Cerebellar cortex (tissue), 1 donor: ENCODE data around the gene SRRM5.

ENCODE experiments used
- DNase-seq: peaks from one replicate; pipeline ENCODE4 v3.0.0-alpha.2; 2015; ENCODE audit warnings: low spot score

Gene SRRM5

DNA sequence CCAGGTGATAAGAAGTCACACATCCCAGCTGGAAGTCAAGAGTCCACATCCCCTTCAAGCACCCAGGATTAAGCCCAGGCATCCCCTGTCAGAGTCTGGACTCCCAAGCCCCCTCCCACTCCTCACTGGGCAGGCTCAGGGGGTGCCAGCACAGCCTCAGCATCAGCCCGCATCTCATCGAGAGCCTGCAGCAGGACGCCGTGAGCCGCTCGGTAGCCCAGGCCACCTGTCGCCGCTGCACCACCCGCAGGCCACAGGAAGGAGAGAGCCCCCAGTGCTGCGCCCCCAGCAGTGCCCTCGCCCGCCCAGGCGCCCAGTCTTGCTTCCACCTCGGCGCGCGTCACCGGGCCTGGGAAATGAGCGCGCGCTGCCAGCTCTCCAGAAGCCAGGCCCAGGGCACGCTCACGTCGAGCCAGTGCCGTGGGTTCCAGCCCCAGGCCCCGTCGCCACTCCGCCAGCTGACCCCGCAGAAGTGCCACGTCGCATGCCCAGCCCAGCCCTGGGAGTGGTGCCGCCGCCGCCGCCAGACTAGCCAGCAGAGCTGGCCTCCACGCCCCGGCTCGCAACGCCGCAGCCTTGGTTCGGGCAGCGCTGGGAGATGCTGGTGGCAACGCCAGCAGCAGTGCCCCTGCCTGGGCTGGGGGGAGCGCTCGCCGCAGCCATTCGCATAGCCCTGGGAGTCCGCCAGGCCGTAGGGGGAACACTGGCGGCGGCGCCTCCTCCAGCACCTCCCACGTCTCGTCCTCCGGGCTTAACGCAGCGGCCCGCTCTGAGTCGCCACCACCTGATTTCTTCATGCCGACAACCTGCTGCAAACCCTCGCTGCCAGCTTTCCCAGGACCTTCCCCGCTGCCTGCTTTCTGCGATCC lies 19.8 kb upstream of the SRRM5 start:
- no peak for DNase-seq

DNA sequence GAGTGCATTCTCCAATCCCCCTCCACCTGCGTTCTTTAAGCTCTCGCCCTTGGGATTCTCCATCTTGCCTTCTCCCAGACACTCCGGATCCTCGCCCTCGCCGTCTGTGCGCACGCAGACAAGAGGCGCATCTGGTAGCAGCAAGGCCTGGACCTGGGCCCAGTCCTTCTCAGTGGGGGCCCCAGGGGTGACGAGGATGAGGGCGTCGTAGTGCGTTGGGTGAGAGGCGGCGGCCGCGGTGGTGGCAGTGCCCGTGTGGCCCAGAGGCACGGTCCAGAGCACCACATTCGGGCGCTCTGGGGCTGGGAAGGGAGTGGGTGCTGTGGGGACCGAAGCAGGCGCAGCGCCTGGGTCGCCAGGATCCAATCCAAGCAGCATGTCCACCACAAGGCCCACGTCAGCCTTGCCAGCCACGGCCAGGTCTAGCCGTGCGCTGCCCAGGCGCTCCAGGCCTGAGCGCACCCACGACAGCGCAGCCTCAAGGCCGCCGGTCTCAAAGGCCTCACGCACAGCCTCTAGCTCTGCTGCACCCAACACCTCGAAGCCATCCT lies 19.0 kb upstream of the SRRM5 start:
- DNase-seq: no peak

DNA sequence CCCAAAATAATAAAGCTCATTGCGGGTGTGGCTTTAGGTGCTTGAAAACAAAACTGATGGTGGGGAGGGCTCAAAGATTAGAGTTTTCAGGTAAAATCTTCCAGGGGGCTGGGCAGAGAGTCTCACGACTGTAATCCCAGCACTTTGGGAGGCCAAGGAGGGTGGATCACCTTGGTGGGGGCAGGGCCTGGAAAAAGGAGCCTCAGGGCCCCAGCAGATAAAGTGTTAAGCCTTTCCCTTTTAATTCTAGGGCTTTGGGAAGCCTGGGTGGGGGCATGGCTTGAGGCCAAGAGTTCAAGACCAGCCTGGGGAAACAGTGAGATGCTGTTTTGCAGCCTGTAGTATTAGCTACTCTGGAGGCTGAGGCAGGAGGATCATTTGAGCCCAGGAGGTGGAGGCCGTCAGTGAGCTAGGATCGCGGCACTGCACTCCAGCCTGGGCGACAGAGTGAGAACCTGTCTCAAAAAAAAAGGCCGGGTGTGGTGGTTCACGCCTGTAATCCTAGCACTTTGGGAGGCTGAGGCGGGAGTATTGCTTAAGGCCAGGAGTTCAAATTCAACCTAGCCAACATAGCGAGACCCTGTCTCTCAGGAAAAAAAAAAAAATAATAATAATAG lies 17.7 kb upstream of the SRRM5 start:
- DNase-seq: no peak

DNA sequence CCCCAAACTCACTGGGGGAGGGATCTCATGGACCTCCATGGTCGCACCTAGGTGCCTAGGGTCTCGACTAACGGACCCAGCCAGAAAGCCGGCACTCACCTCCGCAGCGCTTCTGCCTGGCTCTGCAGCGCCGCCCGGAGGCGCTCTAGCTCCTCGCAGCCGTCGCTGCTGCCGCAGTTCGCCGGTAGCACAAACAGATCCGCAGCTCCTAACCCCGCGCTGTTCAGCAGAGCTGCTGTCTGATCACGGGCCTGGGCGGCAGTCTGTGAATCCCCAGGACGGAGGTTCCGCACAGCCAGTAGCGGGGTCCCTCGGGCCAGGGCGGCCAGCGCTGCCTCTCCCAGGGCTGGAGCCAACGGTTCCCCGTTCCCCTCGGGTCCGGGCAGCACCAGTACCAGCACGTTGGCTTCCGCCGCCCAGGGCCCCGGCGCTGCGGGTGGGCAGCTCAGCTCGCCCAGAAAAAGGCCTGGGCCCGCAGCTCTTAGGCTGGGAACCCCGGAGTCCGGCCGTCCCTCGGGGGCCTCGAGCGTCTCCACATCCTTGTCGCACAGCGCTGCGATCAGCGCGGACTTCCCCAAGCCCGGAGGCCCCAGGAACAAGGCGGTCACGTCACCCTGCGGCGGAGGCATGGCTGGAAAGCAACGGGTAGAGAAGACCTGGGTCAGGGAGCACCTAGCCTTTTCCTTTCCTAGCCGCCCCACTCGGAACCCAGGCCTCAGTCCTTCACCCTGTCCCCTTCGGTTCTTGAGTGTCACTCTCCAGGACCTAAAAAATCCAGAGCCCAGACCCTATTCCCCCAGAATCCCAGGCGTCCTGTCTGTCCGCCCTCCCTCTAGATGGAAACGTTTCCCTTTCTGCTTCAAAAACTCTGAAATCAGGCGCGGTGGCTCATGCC lies 16.9 kb upstream of the SRRM5 start:
- DNase-seq: peak; percentile 61

DNA sequence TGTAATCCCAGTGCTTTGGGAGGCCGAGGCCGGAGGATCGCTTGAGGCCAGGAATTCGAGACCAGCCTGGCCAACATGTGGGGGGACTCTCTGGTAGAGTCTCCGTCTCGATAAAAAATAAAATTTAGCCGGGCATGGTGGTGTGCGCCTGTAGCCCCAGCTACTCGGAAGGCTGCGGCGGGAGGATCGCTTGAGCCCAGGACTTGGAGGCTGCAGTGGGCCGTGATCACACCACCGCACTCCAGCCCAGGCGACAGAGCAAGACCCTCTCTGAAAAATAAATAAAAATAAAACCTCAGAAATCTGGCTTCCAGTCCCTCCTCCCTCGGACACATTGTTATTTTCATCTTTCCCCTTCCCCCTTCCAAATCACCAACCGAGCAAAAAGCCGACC lies 16.3 kb upstream of the SRRM5 start:
- no peak for DNase-seq

DNA sequence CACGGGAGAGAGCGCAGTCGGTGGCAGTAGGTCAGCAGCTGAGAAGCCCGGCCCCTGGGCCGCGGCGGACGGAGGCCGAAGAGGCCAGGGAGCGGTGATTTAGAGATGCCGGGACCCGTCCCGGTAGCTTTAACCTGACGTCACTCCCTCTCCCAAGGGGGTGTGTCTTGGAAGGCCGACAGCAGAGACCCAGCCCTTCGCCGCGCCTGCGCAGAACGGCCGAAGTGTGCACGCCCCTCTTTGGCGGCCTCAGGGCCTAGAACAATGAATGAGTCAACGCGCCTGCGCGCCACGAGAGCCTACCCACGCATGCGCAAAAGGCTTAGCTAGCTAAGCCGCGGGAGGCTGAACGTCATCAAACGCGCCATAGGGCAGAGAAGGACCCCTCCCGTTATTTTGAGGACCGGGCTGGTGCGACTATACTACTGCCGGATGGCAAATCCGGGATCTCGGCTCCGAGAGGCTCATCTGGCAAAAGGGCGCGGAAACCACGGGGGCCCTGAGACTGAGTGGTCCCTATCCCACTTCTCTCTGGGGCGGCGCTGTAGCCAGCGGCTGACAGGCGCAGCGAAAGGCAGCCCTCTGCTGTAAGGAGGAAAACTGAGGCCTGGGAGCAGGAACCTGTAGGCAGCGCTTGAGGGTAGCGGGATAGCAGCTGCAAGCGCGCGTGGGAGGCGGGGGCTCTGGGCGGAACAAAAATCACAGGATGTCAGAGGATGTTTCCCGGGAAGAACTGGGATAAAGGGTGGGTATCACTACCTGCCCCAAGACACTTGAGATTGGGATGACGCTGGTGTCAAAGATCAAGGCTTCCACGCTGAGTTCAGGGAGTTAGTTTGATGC lies 15.7 kb upstream of the SRRM5 start, which contains the start of the genes IRGQ and ZNF576:
TSS of gene IRGQ (minus strand) at position 136 of the 843 bp plus-strand sequence. CDS start 796 bp downstream, outside the sequence.
TSS of gene ZNF576 (plus strand) at position 597 of the 843 bp plus-strand sequence. CDS start 514 bp downstream, outside the sequence.
- DNase-seq: peak; percentile 99

DNA sequence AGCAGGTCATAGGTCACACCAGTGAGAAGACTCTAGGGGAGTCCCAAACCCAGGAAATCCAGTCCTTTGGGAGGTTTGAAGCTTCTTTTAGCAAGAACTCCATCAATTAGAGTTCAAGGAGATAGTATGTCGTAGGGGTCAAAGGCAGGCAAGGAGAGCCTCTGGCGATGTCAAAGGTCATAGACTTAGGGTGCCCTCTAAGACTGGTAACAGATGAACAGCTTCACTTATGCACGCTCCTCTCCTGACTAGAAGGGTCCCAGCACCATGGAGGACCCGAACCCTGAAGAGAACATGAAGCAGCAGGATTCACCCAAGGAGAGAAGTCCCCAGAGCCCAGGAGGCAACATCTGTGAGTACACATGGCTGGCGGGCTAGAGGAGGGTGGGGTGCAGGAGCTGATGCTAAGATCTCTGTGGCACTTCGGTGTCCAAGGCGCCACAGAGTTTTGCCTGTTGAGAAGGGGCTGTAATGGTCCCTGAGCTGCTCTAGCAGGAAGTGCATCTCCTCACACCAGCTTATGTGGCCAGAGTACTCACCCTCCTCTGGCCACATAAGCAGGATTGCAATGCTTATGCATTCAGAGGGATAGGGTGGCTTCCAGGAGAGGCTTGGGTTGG lies 14.9 kb upstream of the SRRM5 start:
- peak; percentile 24 for DNase-seq

DNA sequence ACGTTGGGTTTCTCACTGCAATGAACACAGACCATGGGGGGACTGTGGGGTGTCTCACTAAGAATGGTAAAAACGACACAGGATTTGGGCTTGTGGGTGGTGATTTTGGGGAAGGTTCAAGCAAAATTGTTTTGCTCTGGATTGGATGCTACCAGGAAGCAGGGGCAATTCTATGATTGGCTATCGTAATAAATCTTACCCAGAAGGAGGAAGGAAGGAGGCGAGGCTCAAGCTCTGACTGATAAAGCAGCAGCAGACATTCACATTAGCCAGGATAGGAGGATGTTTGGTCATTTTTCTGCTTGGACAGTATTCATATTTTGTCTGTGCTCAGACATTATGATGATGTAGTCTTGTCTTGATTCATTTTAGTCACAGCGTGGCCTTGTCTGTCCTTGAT lies 14.0 kb upstream of the SRRM5 start:
- DNase-seq: no peak

DNA sequence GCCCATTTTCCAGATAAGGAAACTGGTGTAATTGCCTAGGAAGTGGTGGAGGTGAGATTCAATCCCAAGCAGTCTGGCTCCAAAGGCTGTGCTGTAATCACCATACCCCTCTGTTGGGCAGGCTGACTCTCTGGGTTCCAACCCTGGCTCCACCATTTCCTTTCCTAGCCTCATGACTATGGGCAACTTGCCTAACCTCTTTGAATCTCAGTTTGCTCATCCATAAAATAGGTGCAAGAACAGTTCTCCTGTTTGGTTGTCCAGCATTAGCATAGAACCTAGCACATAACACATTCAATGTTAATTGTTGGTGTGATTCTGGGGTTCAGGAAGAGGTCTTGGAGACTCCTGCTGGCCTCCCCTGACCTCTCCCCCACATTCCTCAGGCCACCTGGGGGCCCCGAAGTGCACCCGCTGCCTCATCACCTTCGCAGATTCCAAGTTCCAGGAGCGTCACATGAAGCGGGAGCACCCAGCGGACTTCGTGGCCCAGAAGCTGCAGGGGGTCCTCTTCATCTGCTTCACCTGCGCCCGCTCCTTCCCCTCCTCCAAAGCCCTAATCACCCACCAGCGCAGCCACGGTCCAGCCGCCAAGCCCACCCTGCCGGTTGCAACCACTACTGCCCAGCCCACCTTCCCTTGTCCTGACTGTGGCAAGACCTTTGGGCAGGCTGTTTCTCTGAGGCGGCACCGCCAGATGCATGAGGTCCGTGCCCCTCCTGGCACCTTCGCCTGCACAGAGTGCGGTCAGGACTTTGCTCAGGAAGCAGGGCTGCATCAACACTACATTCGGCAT lies 13.2 kb upstream of the SRRM5 start:
- no peak for DNase-seq

DNA sequence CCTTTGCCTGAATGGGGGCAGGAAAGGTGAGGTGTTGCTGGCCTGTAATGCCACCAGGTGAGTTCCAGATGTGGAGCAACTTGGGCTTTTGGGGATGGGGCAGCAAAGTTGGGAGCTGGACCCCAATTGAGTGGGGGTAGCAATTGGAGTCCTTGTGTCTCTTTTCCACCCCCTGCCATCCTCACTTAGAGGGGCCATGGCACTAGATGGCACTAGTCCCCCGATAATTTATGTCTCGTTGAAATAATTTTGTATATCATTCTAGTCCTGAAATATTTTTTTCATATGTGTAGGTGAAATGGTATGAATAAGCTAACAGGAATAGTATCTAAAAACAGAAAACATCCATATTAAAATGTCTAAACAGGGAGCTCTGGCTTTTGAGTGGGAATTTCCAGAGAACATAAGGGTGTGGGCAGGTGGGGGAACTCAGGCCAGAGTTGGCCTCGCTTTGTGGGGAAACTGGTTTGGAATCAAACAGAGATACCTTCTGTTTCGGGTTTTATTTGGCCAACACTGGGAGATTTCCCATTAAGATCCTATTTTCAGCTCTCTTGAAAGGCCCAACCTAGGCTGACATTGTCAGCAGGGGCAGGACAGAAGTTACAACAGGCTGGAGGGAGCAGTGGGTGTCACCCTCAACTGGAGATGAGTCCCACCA lies 12.1 kb upstream of the SRRM5 start:
- DNase-seq: peak; percentile 79

DNA sequence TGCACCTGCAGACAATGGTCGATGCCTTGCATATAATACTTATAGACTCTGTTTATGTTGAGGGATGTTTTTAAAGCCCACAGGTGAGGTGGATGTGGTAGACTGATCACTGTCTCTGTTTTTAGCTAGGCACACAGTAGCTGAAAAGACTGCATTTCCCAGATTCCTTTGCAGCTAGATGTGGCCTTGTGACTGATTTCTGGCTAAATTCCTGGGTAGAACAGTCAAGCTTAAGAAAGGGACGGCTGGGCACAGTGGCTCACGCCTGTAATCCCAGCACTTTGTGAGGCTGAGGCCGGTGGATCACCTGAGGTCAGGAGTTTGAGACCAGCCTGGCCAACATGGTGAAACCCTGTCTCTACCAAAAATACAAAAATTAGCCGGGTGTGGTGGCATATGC lies 11.6 kb upstream of the SRRM5 start:
- peak; percentile 82 for DNase-seq

DNA sequence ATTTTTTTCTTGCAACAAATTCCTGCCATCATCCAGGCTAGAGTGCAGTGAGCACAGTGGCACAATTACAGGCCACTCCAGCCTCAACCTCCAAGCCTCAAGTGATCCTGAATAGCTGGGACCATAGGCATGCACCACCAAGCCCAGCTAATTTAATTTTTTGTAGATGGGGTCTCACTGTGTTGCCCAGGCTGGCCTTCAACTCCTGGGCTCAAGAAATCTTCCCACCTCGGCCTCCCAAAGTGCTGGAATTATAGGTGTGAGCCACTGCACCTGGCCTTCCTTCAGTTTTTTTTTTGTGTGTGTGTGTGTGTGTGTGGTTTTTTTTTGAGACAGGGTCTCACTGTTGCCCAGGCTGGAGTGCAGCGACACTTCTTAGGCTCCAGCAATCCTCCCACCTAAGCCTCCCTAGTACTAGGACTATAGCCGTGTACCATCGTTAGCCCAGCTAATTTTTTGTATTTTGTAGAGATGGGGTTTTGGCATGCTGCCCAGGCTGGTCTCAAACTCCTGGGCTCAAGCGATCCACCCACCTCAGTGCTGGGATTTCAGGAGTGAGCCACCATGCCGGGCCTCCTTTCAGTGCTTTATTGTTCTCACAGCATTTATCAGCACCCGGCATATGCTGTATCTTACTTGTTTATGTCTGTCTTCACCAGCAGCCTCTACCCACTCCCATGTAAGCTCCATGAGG lies 5.9 kb upstream of the SRRM5 start:
- DNase-seq: no peak

DNA sequence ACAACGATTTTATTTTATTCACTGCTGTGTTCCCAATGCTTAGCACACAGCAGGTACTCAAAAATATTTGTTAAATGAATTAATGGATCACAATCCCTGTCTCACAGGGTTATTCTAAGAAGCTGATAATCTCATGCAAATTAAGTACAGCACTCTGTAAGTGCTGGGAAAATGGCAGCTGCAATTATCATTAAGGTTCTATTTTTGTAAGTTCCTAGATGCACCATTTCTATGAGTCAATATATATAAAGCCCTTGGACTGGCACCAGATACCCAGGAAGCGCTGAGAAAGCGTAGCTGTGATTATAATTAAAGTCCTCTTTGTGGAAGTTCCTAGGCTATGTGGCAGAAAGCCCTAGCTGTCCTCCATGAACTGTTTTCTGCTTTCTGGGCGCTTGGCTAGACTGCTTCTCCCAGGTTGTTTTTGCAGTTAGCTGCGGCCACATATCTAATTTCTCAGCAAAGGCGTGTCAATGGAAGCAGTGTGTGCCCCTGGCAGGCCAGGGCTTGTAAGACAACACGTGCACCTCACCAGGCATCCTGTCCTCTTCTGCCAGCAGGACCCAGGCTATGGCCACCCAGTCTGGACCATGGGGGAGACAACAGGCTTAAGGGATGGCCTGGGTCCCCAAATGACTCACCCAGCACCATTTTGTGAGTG lies 5.2 kb upstream of the SRRM5 start:
- no peak for DNase-seq

DNA sequence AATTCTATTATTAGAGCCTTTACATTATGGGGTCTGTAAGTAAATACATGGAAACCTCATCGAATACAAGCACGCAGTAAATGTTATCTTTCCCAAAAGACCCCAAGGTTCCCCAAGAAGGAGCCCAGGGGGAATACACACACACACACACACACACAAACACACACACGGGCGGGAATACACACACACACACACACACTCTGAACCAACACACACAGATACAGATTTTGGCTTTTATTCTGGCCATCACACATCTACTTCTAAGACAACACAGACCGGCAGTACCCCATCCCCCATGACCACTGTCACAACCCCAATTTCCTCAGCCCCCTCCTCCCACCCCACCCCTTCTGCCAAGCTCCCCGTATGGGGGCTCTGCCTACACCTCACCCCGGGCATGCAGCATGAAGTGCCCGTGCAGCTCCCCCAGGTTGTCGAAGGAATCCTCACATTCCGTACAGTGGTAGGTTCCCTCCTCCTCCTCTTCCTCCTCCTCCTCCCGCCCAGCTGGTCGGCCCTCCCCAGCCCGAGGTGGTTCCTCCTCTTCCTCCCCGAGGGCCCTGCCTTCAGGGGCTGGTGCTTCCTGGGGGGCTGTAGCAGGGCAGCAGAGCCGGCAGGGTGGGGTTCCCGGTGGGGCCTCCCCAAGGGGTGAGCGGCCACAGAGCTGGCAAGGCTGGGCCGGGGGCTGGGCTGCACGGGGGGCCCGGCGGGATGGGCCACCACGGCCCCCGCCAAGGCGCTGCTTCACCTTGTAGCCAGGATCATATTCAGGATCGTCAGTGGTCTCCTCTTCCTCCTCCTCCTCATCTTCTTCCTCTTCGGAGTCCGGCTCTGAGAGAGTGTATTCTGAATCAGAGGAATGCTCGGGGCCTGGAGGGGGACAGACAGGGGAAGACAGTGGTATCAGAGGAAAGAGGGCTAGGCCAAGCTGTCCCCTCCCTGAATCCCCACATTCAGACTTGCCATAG lies 4.4 kb upstream of the SRRM5 start:
- no peak for DNase-seq

DNA sequence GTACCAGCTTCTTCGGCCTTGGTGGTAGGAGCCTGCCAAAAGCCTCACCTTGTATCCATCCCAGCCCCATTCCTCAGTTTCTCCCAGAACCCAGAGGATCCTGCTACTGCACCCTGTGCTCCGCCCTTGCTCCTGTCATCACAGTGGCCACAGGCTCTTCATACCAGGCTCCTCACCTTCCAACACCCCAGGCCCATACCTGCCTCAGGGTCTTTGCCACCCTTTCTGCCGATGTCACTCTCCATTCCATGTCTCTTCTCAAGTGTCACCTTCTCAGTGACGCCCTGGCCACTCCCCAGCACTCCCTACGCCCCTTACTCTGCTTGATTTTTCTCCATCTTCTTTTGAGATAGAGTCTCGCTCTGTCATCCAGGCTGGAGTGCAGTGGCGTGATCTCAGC lies 2.0 kb upstream of the SRRM5 start:
- DNase-seq: no peak

DNA sequence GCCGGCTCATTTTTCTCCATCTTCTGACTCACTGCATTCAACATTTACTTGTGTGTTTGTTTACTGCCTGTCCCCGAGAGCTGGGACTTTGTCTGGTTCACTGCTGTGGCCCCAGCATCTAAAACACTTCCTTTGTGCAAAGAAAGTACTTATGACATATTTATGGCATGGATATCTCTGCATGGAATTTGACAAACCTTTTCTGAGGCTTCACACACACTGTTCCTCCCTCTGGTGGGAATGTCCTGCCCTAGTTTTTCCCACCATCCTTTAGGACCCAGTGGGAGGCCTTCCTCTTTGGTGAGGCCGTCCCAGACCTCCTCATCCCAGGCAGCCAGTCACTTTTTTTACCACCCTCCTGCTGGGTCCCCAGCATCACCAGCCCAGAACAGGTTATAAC lies 1.4 kb upstream of the SRRM5 start:
- DNase-seq: no peak

DNA sequence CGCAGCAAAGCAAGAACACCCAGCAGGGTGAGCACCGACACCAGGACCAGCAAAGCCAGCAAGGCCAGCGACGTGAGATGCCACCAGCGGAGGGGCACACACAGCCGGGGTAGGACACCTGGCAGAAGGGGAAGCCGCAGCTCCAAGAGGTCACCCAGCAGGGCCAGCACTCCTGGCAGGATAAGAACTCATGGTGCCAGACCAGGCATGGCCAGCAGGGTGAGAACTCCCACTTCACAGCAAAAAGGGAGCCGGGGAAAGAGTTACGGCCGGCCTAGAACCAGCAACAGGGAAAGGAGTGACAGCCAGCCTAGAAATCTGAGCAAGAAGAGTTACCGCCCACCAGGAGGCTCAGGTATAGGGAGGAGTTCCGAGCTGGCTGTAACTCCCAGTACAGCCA lies 486 bp downstream of the SRRM5 start:
- DNase-seq: no peak
